ENCODE measurements around the gene PPM1E. TPM values are rescaled to one million over a fixed set of nuclear protein-coding genes. Genes with fewer than 3 reads are reported as not detected.

The PPM1E gene
- total RNA-seq, 1 experiment from 2014 or later, result 7.1 TPM

DNA sequence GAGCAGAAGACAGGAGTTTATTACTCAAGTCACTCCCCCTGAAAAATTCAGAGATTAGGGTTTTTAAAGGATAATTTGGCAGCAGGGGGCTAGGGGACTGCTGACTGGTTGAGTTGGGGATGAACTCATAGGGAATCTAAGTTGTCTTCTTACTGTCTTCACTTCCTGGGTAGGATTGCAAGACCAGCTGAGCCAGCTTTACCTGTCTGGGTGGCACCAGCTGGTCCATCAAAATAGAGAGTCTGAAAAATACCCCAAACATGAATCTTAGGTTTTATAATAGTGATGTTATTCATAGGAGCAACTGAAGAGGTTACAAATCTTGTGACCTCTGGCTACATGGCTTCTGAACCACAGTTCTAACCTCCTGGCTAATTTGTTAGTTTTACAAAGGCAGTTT lies 157.9 kb downstream of the PPM1E start:
- Histone ChIP-seq H3K27ac (ENCODE audit: insufficient read length, low read depth, low read length) (no peak overlapping the region), H3K4me1 (ENCODE audit: insufficient read depth, low read length) (no peaks in the 10 kb centered on the region), H2BK120ac (ENCODE audit: low read depth, low read length, poor library complexity, severe bottlenecking) (no peak overlapping the region), H4K20me1 (ENCODE audit: control insufficient read depth, insufficient read depth, insufficient read length) (no peaks in the 10 kb centered on the region), H4K91ac (ENCODE audit: insufficient read length, low read depth, low read length) (no peak overlapping the region), H3K14ac (ENCODE audit: insufficient read depth, low read length) (no peak overlapping the region), H3K4ac (ENCODE audit: low read depth, low read length) (no peak overlapping the region), H3K23me2 (ENCODE audit: insufficient read length, low read depth, low read length, poor library complexity, severe bottlenecking) (no peaks in the 10 kb centered on the region), H3K18ac (ENCODE audit: insufficient read length, low read depth, low read length) (no peak overlapping the region), H4K5ac (ENCODE audit: insufficient read length, low read depth, low read length) (no peak overlapping the region), H2BK15ac (ENCODE audit: low read depth, low read length) (no peak overlapping the region), H2BK5ac (ENCODE audit: insufficient read length, low read length) (no peak overlapping the region), H4K8ac (replicated peaks; ENCODE audit: insufficient read length, low read depth, low read length) (no peak overlapping the region), H3K56ac (ENCODE audit: insufficient read length, low read depth, low read length) (no peak overlapping the region), H3K79me2 (ENCODE audit: insufficient read depth, low read length) (no peaks in the 10 kb centered on the region), H3K9me3 (ENCODE audit: control insufficient read depth, low read depth, low read length) (peaks cover 9% of the 10 kb centered on the region), H3K4me2 (ENCODE audit: insufficient read depth, insufficient read length, low read length) (no peak overlapping the region), H3K79me1 (ENCODE audit: insufficient read depth, low read depth, low read length, poor library complexity, severe bottlenecking) (no peaks in the 10 kb centered on the region), H3K23ac (ENCODE audit: insufficient read length, low read depth, low read length) (no peak overlapping the region), H2BK12ac (ENCODE audit: insufficient read length, low read depth, low read length) (no peak overlapping the region), H3T11ph (ENCODE audit: low read length) (no peak overlapping the region), H3K9ac (ENCODE audit: extremely low read depth, insufficient read length, low read length) (no peak overlapping the region), H2BK20ac (ENCODE audit: low read depth, low read length, poor library complexity, severe bottlenecking) (no peak overlapping the region), H2AFZ (ENCODE audit: low read length) (no peak overlapping the region), H2AK5ac (ENCODE audit: insufficient read length, low read length) (no peak overlapping the region), H3K27me3 (ENCODE audit: insufficient read depth, low read length) (no peaks in the 10 kb centered on the region)
- Mint-ChIP-seq H3K9me3 (peaks cover 13 to 32% of the 10 kb centered on the region in 2 experiments), H3K4me1 (peaks cover 8 to 17% of the 10 kb centered on the region in 2 experiments), H3K27me3 (ENCODE audit: low read depth) (no peaks in the 10 kb centered on the region; the same call in 1 of the 2 replicates), H3K36me3 (ENCODE audit: insufficient read depth in 1 of 3, low read depth in 3 of 3) (peaks cover 8 to 13% (median 12%) of the 10 kb centered on the region in 3 experiments), H3K27ac (no peak overlapping the region), H3K4me3 (no peak overlapping the region)
- TF ChIP-seq, protein P1, sequence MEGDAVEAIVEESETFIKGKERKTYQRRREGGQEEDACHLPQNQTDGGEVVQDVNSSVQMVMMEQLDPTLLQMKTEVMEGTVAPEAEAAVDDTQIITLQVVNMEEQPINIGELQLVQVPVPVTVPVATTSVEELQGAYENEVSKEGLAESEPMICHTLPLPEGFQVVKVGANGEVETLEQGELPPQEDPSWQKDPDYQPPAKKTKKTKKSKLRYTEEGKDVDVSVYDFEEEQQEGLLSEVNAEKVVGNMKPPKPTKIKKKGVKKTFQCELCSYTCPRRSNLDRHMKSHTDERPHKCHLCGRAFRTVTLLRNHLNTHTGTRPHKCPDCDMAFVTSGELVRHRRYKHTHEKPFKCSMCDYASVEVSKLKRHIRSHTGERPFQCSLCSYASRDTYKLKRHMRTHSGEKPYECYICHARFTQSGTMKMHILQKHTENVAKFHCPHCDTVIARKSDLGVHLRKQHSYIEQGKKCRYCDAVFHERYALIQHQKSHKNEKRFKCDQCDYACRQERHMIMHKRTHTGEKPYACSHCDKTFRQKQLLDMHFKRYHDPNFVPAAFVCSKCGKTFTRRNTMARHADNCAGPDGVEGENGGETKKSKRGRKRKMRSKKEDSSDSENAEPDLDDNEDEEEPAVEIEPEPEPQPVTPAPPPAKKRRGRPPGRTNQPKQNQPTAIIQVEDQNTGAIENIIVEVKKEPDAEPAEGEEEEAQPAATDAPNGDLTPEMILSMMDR (conservative IDR thresholded peaks at IDR 0.05), result no peak
- no peak for DNase-seq

All from H9 (cell line).